DOHH2 (cell line): ENCODE data around the gene ATG4A.

Source experiments
- EZH2phosphoT487 ChIP-seq: fragments of 200-600 bp; sonication (generic); IDR thresholded peaks from 2 replicates; pipeline ENCODE4 v1.6.1; 2017; ENCODE audit warnings: borderline replicate concordance, mild to moderate bottlenecking, antibody characterized with exemption, low read length, moderate library complexity, mixed read lengths
- TF ChIP-seq, protein P1 (sequence below): fragments of 200-600 bp; sonication (generic); IDR thresholded peaks from one replicate; pipeline ENCODE4 v1.5.1; 2014; ENCODE audit warnings: antibody characterized with exemption, mild to moderate bottlenecking, low read depth, low read length; ENCODE audit not compliant: poor library complexity, severe bottlenecking

DNA sequence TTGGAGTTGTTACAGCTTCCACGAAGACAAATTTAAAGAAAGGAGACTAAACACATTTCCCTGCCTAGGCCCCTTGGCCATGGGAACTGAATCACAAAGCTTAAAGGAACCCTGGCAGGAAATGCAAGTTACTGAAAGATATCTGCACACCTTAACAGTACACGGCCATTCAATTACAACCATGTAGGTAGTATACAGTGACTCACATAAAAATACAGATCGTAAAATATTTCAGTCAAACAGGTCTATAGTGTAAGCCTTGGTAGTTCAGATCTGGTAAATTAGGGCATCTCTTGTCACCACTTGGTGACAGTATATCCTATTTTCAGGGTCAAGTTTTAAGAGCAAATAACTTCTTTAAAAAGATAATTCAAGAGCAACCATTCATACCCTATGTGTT is 112.0 kb downstream of the ATG4A start:
- TF ChIP-seq, protein P1, sequence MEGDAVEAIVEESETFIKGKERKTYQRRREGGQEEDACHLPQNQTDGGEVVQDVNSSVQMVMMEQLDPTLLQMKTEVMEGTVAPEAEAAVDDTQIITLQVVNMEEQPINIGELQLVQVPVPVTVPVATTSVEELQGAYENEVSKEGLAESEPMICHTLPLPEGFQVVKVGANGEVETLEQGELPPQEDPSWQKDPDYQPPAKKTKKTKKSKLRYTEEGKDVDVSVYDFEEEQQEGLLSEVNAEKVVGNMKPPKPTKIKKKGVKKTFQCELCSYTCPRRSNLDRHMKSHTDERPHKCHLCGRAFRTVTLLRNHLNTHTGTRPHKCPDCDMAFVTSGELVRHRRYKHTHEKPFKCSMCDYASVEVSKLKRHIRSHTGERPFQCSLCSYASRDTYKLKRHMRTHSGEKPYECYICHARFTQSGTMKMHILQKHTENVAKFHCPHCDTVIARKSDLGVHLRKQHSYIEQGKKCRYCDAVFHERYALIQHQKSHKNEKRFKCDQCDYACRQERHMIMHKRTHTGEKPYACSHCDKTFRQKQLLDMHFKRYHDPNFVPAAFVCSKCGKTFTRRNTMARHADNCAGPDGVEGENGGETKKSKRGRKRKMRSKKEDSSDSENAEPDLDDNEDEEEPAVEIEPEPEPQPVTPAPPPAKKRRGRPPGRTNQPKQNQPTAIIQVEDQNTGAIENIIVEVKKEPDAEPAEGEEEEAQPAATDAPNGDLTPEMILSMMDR, result no peak
- TF ChIP-seq EZH2phosphoT487, result no peak
